Endothelial cell of umbilical vein (primary cell): ENCODE data around the gene PBX2. TPM values are rescaled to one million over a fixed set of nuclear protein-coding genes. Genes with fewer than 3 reads are reported as not detected.
"Not testable (repeated sequence)": the region's sequence is repeated elsewhere in the genome, so short reads cannot be mapped to it uniquely, and the experiment has no call there.

Experiments
- BruUV-seq: library from RNA; stranded (reverse); fragments of 400-500 nt; replicated peaks from 2 replicates; lab custom pipeline; 2021; lab: Mats Ljungman, UMichigan
- CTCF ChIA-PET: fragments of 300-600, 350-600 bp; sonication (Branson Sonifier 250); formaldehyde crosslinking; loops from one replicate; lab custom pipeline; 2021; ENCODE audit warnings: antibody characterized with exemption, inconsistent platforms; lab: Charles Lee
- POLR2A ChIA-PET: fragments of 300-600, 350-600 bp; sonication (Branson Sonifier 250); formaldehyde crosslinking; loops from one replicate; lab custom pipeline; 2021; ENCODE audit warnings: antibody characterized with exemption, inconsistent platforms; lab: Charles Lee
- DNase-seq: peaks from one replicate; pipeline ENCODE4 v3.0.0-alpha.2; 2011; ENCODE audit warnings: low read depth, low spot score
- FAIRE-seq: peaks from 2 replicates; lab custom pipeline; 2011; peaks lifted over from hg19 to GRCh38; lab: Jason Lieb, UNC
- H2AFZ ChIP-seq: 2 replicates; pipeline ENCODE4 v1.6.0; 2012; ENCODE audit warnings: low read depth, low read length, control low read depth, inconsistent platforms
- H3K27ac ChIP-seq: 2 replicates; pipeline ENCODE4 v1.5.1; 2011; ENCODE audit warnings: low read depth, mild to moderate bottlenecking, control low read depth, low read length, moderate library complexity; ENCODE audit not compliant: insufficient read depth
- H3K27me3 ChIP-seq, 2 experiments: 2 replicates each; pipeline versions ENCODE4 v1.6.0 to v1.6.1; 2011; ENCODE audit warnings: low read length in 2 of 2, mixed read lengths in 1 of 2; ENCODE audit not compliant: control insufficient read depth in 2 of 2, insufficient read depth in 2 of 2
- H3K36me3 ChIP-seq, 2 experiments: 2 replicates in 1 of 2; 3 replicates in 1 of 2; pipeline ENCODE4 v1.5.1; 2011; ENCODE audit warnings: low read length in 2 of 2, mild to moderate bottlenecking in 1 of 2, moderate library complexity in 1 of 2; ENCODE audit not compliant: control insufficient read depth in 2 of 2, insufficient read depth in 2 of 2; ENCODE audit errors: extremely low read depth in 1 of 2
- H3K4me1 ChIP-seq: 3 replicates; pipeline ENCODE4 v1.5.1; 2011; ENCODE audit warnings: mild to moderate bottlenecking, low read length; ENCODE audit not compliant: control insufficient read depth, insufficient read depth; ENCODE audit errors: extremely low read depth
- H3K4me2 ChIP-seq: 2 replicates; pipeline ENCODE4 v1.6.1; 2011; ENCODE audit warnings: low read length, control low read depth, mixed read lengths; ENCODE audit not compliant: insufficient read depth
- H3K4me3 ChIP-seq, 3 experiments: fragments of 200-600 bp in 1 of 3; sonication (generic), shearing (Covaris generic) in 1 of 3; replicated peaks in 1 of 3; 2 replicates each; pipeline ENCODE4 v1.5.1; 2011 to 2016; ENCODE audit warnings: control low read depth in 3 of 3, low read length in 3 of 3, mild to moderate bottlenecking in 2 of 3, inconsistent platforms in 1 of 3, low read depth in 1 of 3, moderate library complexity in 1 of 3; ENCODE audit not compliant: insufficient read depth in 1 of 3
- H3K79me2 ChIP-seq: 2 replicates; pipeline ENCODE4 v1.6.0; 2012; ENCODE audit warnings: low read length, inconsistent platforms; ENCODE audit not compliant: control insufficient read depth, insufficient read depth
- H3K9ac ChIP-seq: replicated peaks from 2 replicates; pipeline ENCODE3; 2011; ENCODE audit warnings: low read length, control low read depth; ENCODE audit not compliant: insufficient read depth; ENCODE audit errors: extremely low read depth
- H3K9me1 ChIP-seq: replicated peaks from 3 replicates; pipeline ENCODE4 v1.6.0; 2011; ENCODE audit warnings: mild to moderate bottlenecking, low read length; ENCODE audit not compliant: control insufficient read depth, insufficient read depth; ENCODE audit errors: extremely low read depth
- H3K9me3 ChIP-seq: replicated peaks from 2 replicates; pipeline ENCODE4 v1.5.1; 2012; ENCODE audit warnings: low read length, inconsistent platforms; ENCODE audit not compliant: control insufficient read depth, insufficient read depth
- H4K20me1 ChIP-seq: replicated peaks from 2 replicates; pipeline ENCODE3; 2011; ENCODE audit warnings: mild to moderate bottlenecking, low read length; ENCODE audit not compliant: control insufficient read depth, insufficient read depth; ENCODE audit errors: extremely low read depth
- EZH2 ChIP-seq: IDR thresholded peaks from 2 replicates; pipeline ENCODE4 v1.6.1; 2012; ENCODE audit warnings: borderline replicate concordance, low read depth, mild to moderate bottlenecking, moderate library complexity, low read length, inconsistent platforms; ENCODE audit not compliant: severe bottlenecking
- FOS ChIP-seq: IDR thresholded peaks from 2 replicates; pipeline ENCODE4 v1.6.1; 2011; ENCODE audit warnings: mild to moderate bottlenecking, low read length, moderate library complexity, borderline replicate concordance; ENCODE audit not compliant: insufficient read depth
- GATA2 ChIP-seq: IDR thresholded peaks from 2 replicates; pipeline ENCODE4 v1.7.0; 2011; ENCODE audit warnings: low read depth, mild to moderate bottlenecking, moderate library complexity, mixed read lengths, low read length; ENCODE audit not compliant: insufficient read length, insufficient read depth
- JUN ChIP-seq: IDR thresholded peaks from 2 replicates; pipeline ENCODE4 v1.6.1; 2011; ENCODE audit warnings: borderline replicate concordance, low read depth; ENCODE audit not compliant: insufficient read length, insufficient read depth
- MYC ChIP-seq: IDR thresholded peaks from one replicate; pipeline ENCODE4 v1.6.1; 2011; ENCODE audit warnings: mild to moderate bottlenecking, low read depth, low read length
- POLR2A ChIP-seq: IDR thresholded peaks from 2 replicates; pipeline ENCODE4 v1.6.1; 2012; ENCODE audit warnings: low read depth, mild to moderate bottlenecking, control low read depth, low read length
- POLR2AphosphoS5 ChIP-seq: IDR thresholded peaks from 2 replicates; pipeline ENCODE4 v1.6.1; 2012; ENCODE audit warnings: low read depth, mild to moderate bottlenecking, control low read depth, low read length, moderate library complexity; ENCODE audit not compliant: insufficient read depth
- dilution Hi-C: fragments of 300-500 bp; cut with MboI; formaldehyde crosslinking; loops from one replicate; pipeline ENCODE4 v1.15.0; 2019; ENCODE audit warnings: low sequenced_read_pairs; ENCODE audit not compliant: extremely low pct_ligation_motif_present
- intact Hi-C: fragments of 100-400 bp; cut with micrococcal nuclease; formaldehyde crosslinking; loops from one replicate; pipeline ENCODE4 v1.10.0; 2022
- polyA plus RNA-seq, 4 experiments: library from polyadenylated mRNA; depleted of rRNA in 3 of 4; stranded (reverse) in 3 of 4; unstranded in 1 of 4; fragments of >200 nt; gene quantifications; 2 replicates each; pipeline versions ENCODE4 v1.2.1 to v1.2.3, GENCODE V29; 2011 to 2012; ENCODE audit warnings: missing spikeins in 1 of 4
- total RNA-seq: library from RNA; stranded (reverse); gene quantifications from 2 replicates; pipeline ENCODE4 v1.2.3, GENCODE V29; 2021
- TF ChIP-seq, protein P1 (sequence below): IDR thresholded peaks from 2 replicates; pipeline ENCODE4 v1.6.1; 2011; ENCODE audit not compliant: insufficient read depth, insufficient read length
- TF ChIP-seq, protein P2 (sequence below), 2 donors: IDR thresholded peaks; 1 replicate in 1 of 2; 2 replicates in 1 of 2; pipeline ENCODE4 v1.5.1; 2011; ENCODE audit warnings: low read length in 2 of 2, mild to moderate bottlenecking in 2 of 2, moderate library complexity in 2 of 2, control low read depth in 1 of 2, inconsistent platforms in 1 of 2, low read depth in 1 of 2; ENCODE audit not compliant: insufficient read depth in 1 of 2; ENCODE audit errors: extremely low read depth in 1 of 2

Gene PBX2
- total and polyA plus RNA-seq, 2 donors (not counting 3 experiments of a cell fraction or from before 2014, with no cell fraction given), result 82.3 to 100 TPM

DNA sequence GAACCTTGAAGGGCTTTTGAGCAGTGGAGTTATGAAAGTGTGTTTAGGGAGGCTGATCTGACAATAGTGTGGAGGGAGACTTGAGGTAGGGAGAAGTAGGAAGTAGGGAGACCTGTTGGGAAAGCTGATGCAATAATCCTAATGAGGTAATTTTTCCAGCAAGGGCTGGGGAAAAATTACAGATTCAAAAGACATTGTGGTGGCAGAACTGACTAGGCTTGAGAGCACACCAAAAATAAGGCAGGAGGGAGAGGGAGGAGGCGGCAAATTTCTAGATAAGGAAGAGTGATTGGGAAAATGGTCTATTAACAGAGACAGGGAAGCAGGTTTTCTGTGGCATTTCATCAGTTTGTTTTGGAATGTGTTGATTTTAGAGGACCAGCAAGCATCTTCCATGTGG, 43.7 kb downstream of the PBX2 start:
- Histone ChIP-seq H4K20me1 (no peaks in the 10 kb centered on the region), H3K9me3 (no peaks in the 10 kb centered on the region), H2AFZ (no peak overlapping the region), H3K4me2 (no peak overlapping the region), H3K27me3 (peaks cover 20 to 29% of the 10 kb centered on the region in 2 experiments), H3K79me2 (no peaks in the 10 kb centered on the region), H3K27ac (no peak overlapping the region), H3K4me3 (no peak overlapping the region), H3K9me1 (no peaks in the 10 kb centered on the region), H3K36me3 (no peaks in the 10 kb centered on the region), H3K4me1 (peaks cover 3% of the 10 kb centered on the region), H3K9ac (no peak overlapping the region)
- intact Hi-C loops (no loop called here), dilution Hi-C loops (no loop called here)
- CTCF ChIA-PET, result no interaction called here
- no TSS peak for BruUV-seq
- DNase-seq (no peak), FAIRE-seq (no peak)
- TF ChIP-seq, protein P1, sequence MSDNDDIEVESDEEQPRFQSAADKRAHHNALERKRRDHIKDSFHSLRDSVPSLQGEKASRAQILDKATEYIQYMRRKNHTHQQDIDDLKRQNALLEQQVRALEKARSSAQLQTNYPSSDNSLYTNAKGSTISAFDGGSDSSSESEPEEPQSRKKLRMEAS, result no peak
- no peak for TF ChIP-seq GATA2
- no peak for TF ChIP-seq POLR2AphosphoS5
- TF ChIP-seq JUN, result no peak
- no peak for TF ChIP-seq POLR2A
- TF ChIP-seq, protein P2, sequence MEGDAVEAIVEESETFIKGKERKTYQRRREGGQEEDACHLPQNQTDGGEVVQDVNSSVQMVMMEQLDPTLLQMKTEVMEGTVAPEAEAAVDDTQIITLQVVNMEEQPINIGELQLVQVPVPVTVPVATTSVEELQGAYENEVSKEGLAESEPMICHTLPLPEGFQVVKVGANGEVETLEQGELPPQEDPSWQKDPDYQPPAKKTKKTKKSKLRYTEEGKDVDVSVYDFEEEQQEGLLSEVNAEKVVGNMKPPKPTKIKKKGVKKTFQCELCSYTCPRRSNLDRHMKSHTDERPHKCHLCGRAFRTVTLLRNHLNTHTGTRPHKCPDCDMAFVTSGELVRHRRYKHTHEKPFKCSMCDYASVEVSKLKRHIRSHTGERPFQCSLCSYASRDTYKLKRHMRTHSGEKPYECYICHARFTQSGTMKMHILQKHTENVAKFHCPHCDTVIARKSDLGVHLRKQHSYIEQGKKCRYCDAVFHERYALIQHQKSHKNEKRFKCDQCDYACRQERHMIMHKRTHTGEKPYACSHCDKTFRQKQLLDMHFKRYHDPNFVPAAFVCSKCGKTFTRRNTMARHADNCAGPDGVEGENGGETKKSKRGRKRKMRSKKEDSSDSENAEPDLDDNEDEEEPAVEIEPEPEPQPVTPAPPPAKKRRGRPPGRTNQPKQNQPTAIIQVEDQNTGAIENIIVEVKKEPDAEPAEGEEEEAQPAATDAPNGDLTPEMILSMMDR (IDR thresholded peaks at IDR 0.05; ENCODE audit: extremely low read depth in 1 of 2, insufficient read depth in 1 of 2, low read depth in 1 of 2, low read length in 2 of 2), result no peak
- TF ChIP-seq FOS, result no peak
- no peak for TF ChIP-seq MYC
- TF ChIP-seq EZH2, result no peak
- POLR2A ChIA-PET, result no interaction called here

DNA sequence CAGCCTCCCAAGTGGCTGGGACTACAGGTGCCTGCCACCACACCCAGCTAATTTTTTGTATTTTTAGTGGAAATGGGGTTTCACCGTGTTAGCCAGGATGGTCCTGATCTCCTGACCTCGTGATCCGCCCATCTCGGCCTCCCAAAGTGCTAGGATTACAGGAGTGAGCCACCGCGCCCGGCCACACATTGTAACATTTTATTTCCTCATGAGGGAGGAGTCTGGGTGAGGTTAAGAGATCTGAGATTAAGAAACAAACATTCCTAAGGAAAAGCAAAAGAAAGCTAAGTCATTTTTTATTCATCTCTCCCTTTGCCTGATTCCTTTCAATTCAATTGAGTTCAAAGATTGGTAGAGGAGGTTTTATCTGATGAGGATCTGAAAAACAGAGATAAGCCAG, 45.8 kb downstream of the PBX2 start:
- H4K20me1 ChIP-seq, intact Hi-C loops, H3K27ac ChIP-seq, POLR2A ChIA-PET, DNase-seq, H3K9me3 ChIP-seq, H3K9me1 ChIP-seq, H3K36me3 ChIP-seq, FAIRE-seq, H3K4me2 ChIP-seq, BruUV-seq, H3K9ac ChIP-seq, H3K79me2 ChIP-seq, H3K4me3 ChIP-seq, H2AFZ ChIP-seq, H3K4me1 ChIP-seq, dilution Hi-C loops: not testable (repeated sequence)
- peaks cover 20 to 24% of the 10 kb centered on the region in 2 experiments for H3K27me3 ChIP-seq
- CTCF ChIA-PET, result interaction anchor here (0.6 kb wide), 1 partner anchor 337 kb away, joined by 3 read pairs; no protein-coding TSS in a partner anchor
